Umbilical cord (tissue), 2 donors: ENCODE measurements around the gene OGG1. TPM values are rescaled to one million over a fixed set of nuclear protein-coding genes. Genes with fewer than 3 reads are reported as not detected.
A peak's percentile ranks its signal among the peaks of the same experiment; 100 is the strongest.

Source experiments
- DNase-seq: peaks from one replicate; pipeline ENCODE4 v3.0.0-alpha.2; 2015; ENCODE audit warnings: low spot score
- total RNA-seq: library from RNA; depleted of rRNA; stranded (reverse); fragments of >200 nt; gene quantifications from one replicate; pipeline ENCODE4 v1.2.3, GENCODE V29; 2014; ENCODE audit warnings: low replicate concordance; ENCODE audit not compliant: insufficient read depth

OGG1 gene
- total RNA-seq, 1 donor from 2014 or later: 17.8 TPM

DNA sequence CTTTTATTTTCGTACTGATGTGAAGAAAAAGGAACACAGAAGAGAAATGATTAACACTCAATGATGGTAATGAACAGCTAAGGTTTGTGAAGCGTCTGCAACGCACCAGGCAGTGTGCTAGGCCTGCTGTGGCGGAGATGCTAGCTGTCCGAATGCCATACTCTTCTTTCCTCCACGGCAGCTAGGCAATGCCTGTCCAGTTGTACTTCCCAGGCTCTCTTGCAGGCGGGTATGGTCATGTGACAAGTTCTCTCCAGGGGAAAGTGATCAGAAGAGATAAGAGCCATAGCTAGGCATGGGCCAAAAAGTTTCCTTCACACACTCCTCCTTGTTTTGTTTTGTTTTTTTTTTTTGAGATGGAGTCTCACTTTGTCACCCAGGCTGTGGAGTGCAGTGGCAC lies 35.9 kb downstream of the OGG1 start:
- no peak for DNase-seq

- DNase-seq: no peak
These were observed 36.5 kb downstream of the OGG1 start for GRCh38 chr3:9786209-9786739.

GRCh38 chr3:9786825-9787669 lies 37.3 kb downstream of the OGG1 start:
- DNase-seq: no peak

DNA sequence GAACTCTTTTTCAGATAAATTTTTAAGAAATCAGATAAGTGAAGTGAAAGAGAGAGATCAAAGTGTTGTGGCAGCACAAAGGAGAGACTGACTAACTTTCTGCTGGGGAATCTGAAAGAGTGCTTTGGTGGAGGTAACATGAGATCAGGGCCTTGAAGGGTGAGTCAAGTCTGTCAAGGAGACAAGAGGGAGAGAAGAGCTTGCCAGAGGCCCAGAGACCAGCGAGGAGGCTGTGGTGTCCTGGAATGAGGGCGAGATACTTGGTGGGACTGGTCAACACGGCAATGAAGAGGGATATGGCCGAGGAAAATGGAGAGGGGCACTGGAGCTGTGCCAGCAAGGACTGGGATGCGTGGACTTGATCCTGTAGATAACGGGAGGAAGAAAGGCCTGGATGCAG lies 38.0 kb downstream of the OGG1 start:
- no peak for DNase-seq

- no peak for DNase-seq
These were observed 41.4 kb downstream of the OGG1 start for GRCh38 chr3:9791127-9791526.

DNA sequence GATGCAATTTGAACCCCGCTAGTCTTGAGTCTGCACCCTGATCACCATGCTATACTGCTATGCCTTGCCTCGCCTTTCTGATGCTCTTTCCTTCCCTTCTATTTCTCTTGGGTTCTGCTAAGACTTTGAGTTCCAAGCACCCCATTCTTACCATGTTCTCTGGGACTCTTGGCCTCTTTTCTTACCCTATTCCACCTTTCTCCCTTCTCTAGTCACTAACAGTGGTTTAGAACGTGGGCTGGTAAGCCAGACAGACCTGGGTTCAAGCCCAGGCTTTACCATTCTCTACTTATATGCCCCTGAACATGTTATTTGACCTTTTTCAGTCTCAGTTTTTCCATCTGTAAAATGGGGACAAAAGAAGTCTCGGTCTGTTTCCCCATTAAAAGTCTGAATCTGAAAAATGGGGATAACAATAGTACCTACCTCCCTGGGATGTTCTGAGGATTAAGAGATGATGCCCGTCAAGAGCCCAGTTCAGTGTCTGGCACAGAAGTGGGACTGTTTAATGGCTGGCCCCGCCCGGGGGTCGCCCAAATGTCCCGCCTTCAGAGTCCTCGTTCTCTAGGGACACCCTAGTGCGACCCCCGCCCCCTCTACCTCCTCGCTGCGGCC lies 42.1 kb downstream of the OGG1 start:
- no peak for DNase-seq

- peak; percentile 98 for DNase-seq
These were observed 42.8 kb downstream of the OGG1 start, which contains the start of the genes ARPC4 and TADA3 for GRCh38 chr3:9792405-9793160. Gene ARPC4 (plus strand): TSS chr3:9793082. CDS start chr3:9793122, 40 bp downstream. Gene TADA3 (minus strand): TSS chr3:9792473. CDS start chr3:9791466, 1,007 bp downstream.

DNA sequence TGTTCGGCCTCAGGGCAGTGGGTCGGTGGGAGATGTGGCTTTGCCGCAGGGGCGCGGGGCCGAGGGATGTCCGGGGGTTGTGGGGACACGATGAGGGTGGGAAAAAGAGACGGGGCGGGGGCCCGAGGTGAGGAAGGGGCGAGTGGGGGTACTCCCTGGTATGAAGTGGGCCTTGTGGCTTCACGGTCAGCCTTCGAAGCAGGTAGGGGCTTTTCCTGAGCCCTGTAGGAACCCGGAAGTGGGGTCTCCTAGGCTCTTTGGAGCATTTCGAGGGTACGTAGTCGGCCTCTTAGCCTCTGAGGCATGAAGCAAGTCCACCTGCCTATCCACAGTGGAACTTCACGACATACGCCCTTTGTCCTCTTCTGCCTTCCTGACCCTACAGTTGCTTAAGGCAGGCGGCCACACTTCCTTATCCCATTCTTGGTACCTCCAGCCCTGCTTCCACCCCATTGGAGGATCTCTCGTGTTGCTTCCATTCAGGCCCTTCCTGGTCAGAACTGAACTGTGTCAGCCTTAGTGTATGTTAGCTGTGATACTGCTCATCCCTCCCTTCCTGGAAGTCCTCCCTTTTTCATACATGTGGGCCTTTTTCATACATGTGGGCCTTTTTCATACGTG lies 43.5 kb downstream of the OGG1 start:
- DNase-seq: peak; percentile 29

DNA sequence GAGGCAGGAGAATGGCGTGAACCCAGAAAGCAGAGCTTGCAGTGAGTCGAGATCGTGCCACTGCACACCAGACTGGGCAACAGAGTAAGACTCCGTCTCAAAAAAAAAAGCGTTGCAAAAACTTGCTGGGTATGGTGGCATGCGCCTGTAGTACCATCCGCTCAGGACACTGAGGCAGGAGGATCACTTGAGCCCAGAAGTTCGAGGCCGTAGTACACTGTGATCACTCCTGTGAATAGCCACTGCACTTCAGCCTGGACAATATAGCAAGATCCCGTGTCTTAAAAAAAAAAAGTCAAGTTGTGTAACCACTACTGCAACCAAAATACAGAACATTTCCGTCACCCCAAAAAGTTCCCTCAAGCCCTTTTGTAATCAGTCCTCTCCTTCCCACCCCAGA lies 44.6 kb downstream of the OGG1 start:
- DNase-seq: no peak

DNA sequence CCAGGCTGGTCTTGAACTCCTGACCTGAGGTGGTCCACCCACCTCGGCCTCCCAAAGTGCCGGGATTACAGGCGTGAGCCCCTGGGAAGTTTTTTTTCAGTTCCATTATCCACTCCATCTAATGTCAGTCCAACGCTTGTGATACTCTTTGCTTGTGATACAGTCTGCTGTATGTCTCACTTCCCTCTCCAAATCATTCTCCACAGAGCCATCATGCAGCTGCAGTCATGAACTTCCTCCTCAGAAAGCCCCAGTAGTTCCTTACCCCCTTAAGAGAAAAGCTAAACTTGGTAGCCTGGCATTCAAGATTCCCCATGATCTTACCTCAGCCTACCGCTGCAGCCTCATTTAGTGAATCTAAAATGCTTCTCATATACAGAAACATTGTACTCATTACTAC lies 45.5 kb downstream of the OGG1 start:
- DNase-seq: no peak

DNA sequence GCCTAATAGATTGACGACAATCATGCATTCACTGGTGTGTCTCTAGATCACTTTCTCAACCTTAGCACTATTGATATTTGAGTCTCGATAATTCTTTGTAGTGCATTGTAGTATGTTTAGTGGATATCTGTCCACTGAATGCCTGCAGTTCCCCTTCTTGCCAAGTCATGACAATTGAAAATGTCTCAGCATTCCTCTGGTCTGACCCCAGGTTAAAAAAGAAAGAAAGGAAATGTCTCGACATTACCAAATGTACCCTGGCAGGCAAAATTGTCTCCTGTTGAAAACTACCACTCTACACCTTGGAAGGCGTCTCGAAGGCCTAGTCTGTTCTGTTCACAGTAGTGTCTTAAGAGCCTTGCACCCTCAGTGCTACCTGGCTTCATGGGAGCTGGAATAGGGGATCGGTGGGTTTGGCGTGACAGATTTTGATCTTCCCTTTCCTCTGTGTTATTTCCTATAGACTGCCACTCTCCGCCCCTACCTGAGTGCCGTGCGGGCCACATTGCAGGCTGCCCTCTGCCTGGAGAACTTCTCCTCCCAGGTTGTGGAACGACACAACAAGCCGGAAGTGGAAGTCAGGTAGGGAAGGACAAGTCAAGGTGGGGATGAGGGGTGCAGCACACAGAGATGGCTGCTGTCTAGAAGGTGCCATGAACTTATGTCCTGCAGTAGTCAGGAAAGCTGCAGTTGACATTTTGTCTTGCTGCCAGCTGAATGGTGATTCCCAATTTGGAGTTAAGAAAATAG lies 47.6 kb downstream of the OGG1 start:
- DNase-seq: no peak

- DNase-seq: no peak
These were observed 50.8 kb downstream of the OGG1 start for GRCh38 chr3:9800529-9800928.

DNA sequence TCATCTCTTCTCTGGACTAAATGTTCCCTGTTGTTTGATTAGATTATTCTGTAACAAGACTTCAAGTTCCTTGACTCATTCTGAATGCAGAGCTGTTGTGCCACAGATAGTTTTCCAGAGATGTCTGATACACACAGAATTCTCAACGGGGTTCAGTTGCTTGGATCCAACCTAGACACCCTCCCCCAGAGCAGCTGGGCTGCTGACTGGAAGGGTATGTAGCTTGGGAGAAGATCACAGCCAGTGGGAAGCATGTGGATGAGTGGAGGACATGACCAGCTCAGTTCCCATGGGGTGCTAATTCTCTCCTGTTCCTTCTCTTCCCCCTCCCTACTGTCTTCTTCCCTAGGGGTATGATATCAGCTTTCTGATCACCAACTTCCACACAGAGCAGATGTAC lies 53.7 kb downstream of the OGG1 start:
- no peak for DNase-seq

- DNase-seq: no peak
These were observed 55.2 kb downstream of the OGG1 start for GRCh38 chr3:9804996-9805395.

DNA sequence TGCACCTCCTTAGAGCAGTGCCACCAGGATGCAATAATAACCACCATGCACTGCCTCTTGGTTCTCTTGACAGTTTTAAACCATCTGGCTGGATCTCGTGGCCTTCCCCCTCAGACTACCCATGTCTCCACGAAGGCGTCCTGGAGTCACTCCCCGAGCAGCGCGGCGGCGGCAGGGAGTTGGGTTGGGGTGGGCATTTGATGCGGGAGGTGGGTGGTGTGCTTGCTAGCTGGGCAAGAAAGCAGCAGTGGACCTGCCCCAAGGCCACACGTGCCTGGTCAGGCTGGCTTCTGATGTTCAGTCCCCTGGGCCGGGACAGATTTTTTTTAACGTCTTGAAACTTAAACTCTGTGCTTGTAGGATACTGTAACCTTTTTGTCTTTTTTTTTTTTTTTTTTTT lies 56.4 kb downstream of the OGG1 start:
- DNase-seq: no peak

Other genes starting within 250 kb of the OGG1 start
- 0.48 TPM for gene LHFPL4, start 196.1 kb upstream of the OGG1 start, total RNA-seq
- gene MTMR14, start 100.4 kb upstream of the OGG1 start, total RNA-seq: 18.5 TPM
- not detected for gene CPNE9, start 46.1 kb upstream of the OGG1 start, total RNA-seq
- 10.4 TPM for gene BRPF1, start 18.2 kb upstream of the OGG1 start, total RNA-seq
- gene CAMK1, start 20.0 kb downstream of the OGG1 start, total RNA-seq: 16.4 TPM
- 43.3 TPM for gene TADA3, start 42.5 kb downstream of the OGG1 start, total RNA-seq
- gene ARPC4, start 43.1 kb downstream of the OGG1 start, total RNA-seq: 154 TPM
- 10.4 TPM for gene TTLL3, start 60.3 kb downstream of the OGG1 start, total RNA-seq
- gene RPUSD3, start 94.1 kb downstream of the OGG1 start, total RNA-seq: 10.4 TPM
- gene CIDEC, start 130.3 kb downstream of the OGG1 start, total RNA-seq: 4.6 TPM
- 13.2 TPM for gene JAGN1, start 140.7 kb downstream of the OGG1 start, total RNA-seq
- gene IL17RE, start 152.9 kb downstream of the OGG1 start, total RNA-seq: 0.72 TPM
- gene IL17RC, start 167.1 kb downstream of the OGG1 start, total RNA-seq: 39.2 TPM
- 31.5 TPM for gene CRELD1, start 183.9 kb downstream of the OGG1 start, total RNA-seq
- 0.24 TPM for gene PRRT3, start 202.5 kb downstream of the OGG1 start, total RNA-seq
- gene EMC3, start 236.9 kb downstream of the OGG1 start, total RNA-seq: 35.2 TPM